HepG2 (cell line): ENCODE data around the gene WDCP. TPM values are rescaled to one million over a fixed set of nuclear protein-coding genes. Genes with fewer than 3 reads are reported as not detected.

ENCODE experiments used
- ARNT ChIP-seq: fragments of 450-650 bp; IDR thresholded peaks from 2 replicates; pipeline ENCODE4 v1.6.1; 2017
- CAMTA2 ChIP-seq: sonication (generic); formaldehyde crosslinking; IDR thresholded peaks from 2 replicates; pipeline ENCODE4 v1.4.0; 2020; ENCODE audit warnings: mild to moderate bottlenecking, missing genetic modification reagents, borderline replicate concordance
- CSRNP1 ChIP-seq: sonication (generic); formaldehyde crosslinking; IDR thresholded peaks from 2 replicates; pipeline ENCODE4 v1.8.1; 2023; ENCODE audit warnings: mild to moderate bottlenecking, missing genetic modification reagents
- EED ChIP-seq: sonication (generic); formaldehyde crosslinking; IDR thresholded peaks from 2 replicates; pipeline ENCODE4 v1.5.0; 2020; ENCODE audit warnings: mild to moderate bottlenecking, missing genetic modification reagents
- HBP1 ChIP-seq: IDR thresholded peaks from 2 replicates; pipeline ENCODE4 v1.6.1; 2016; ENCODE audit warnings: low read depth, control low read depth
- HNF4A ChIP-seq: sonication (generic); formaldehyde crosslinking; IDR thresholded peaks from 2 replicates; pipeline ENCODE4 v1.4.0; 2020; ENCODE audit warnings: missing genetic modification reagents
- HNRNPL ChIP-seq: fragments of 200-400 bp; formaldehyde crosslinking; IDR thresholded peaks from 2 replicates; pipeline ENCODE4 v1.6.1; 2017; ENCODE audit warnings: mild to moderate bottlenecking, low read depth, low read length
- IRF9 ChIP-seq: sonication (generic); formaldehyde crosslinking; IDR thresholded peaks from 2 replicates; pipeline ENCODE4 v1.8.0; 2022; ENCODE audit warnings: missing genetic modification reagents, mild to moderate bottlenecking, borderline replicate concordance
- MLLT10 ChIP-seq: sonication (generic); formaldehyde crosslinking; IDR thresholded peaks from 2 replicates; pipeline ENCODE4 v1.4.0; 2020; ENCODE audit warnings: missing genetic modification reagents
- NONO ChIP-seq, 2 experiments: fragments of 450-650 bp in 1 of 2; sonication (generic) in 1 of 2; formaldehyde crosslinking in 1 of 2; IDR thresholded peaks in 1 of 2; conservative IDR thresholded peaks in 1 of 2; 2 replicates each; pipeline versions ENCODE4 v1.6.1 to v1.8.0; 2017 to 2022; ENCODE audit warnings: mild to moderate bottlenecking in 1 of 2, missing genetic modification reagents in 1 of 2, moderate library complexity in 1 of 2
- RARG ChIP-seq: sonication (generic); formaldehyde crosslinking; IDR thresholded peaks from 2 replicates; pipeline ENCODE4 v1.4.0; 2020; ENCODE audit warnings: low read depth, mild to moderate bottlenecking, missing genetic modification reagents
- RFX1 ChIP-seq: fragments of 450-650 bp; IDR thresholded peaks from 2 replicates; pipeline ENCODE4 v1.6.1; 2017
- SRSF9 ChIP-seq: fragments of 200-400 bp; formaldehyde crosslinking; IDR thresholded peaks from 2 replicates; pipeline ENCODE4 v1.6.1; 2018; ENCODE audit warnings: borderline replicate concordance, mild to moderate bottlenecking, low read depth, low read length; ENCODE audit not compliant: insufficient read depth, poor library complexity, severe bottlenecking
- TRAFD1 ChIP-seq: sonication (generic); formaldehyde crosslinking; IDR thresholded peaks from 2 replicates; pipeline ENCODE4 v1.5.1; 2020; ENCODE audit warnings: missing genetic modification reagents, mild to moderate bottlenecking, borderline replicate concordance
- ZFP1 ChIP-seq: IDR thresholded peaks from 2 replicates; pipeline ENCODE4 v1.6.1; 2016
- ZNF121 ChIP-seq: sonication (generic); formaldehyde crosslinking; IDR thresholded peaks from 2 replicates; pipeline ENCODE4 v1.5.0; 2020; ENCODE audit warnings: mild to moderate bottlenecking, missing genetic modification reagents
- ZNF549 ChIP-seq: sonication (generic); formaldehyde crosslinking; IDR thresholded peaks from 2 replicates; pipeline ENCODE4 v1.5.0; 2020; ENCODE audit warnings: missing genetic modification reagents
- ZNF572 ChIP-seq: sonication (generic); formaldehyde crosslinking; IDR thresholded peaks from 2 replicates; pipeline ENCODE4 v1.5.1; 2020; ENCODE audit warnings: mild to moderate bottlenecking, missing genetic modification reagents
- ZNF607 ChIP-seq: sonication (generic); formaldehyde crosslinking; IDR thresholded peaks from 2 replicates; pipeline ENCODE4 v1.5.1; 2020; ENCODE audit warnings: missing genetic modification reagents, mild to moderate bottlenecking, borderline replicate concordance
- ZSCAN20 ChIP-seq: sonication (generic); formaldehyde crosslinking; IDR thresholded peaks from 2 replicates; pipeline ENCODE4 v1.4.0; 2020; ENCODE audit warnings: missing genetic modification reagents, mild to moderate bottlenecking, borderline replicate concordance
- polyA plus RNA-seq, 8 experiments: library from polyadenylated mRNA; depleted of rRNA in 3 of 8; stranded (reverse) in 7 of 8; unstranded in 1 of 8; fragments of >200 nt; fragmentation: Illumina TruSeq in 4 of 8; extraction: Trizol in 4 of 8; gene quantifications; 2 replicates each; pipeline versions ENCODE4 v1.2.1 to v1.2.3, GENCODE V29; 2011 to 2016; ENCODE audit warnings: low read depth in 4 of 8, missing spikeins in 1 of 8, mixed read lengths in 1 of 8; ENCODE audit not compliant: insufficient read depth in 1 of 8
- total RNA-seq, 5 experiments: library from RNA; depleted of rRNA; stranded (reverse); fragments of >200 nt; fragmentation: Illumina TruSeq; extraction: Trizol; gene quantifications; 2 replicates each; pipeline ENCODE4 v1.2.3, GENCODE V29; 2016; ENCODE audit warnings: low read depth in 1 of 5
- TF ChIP-seq, protein P1 (sequence below): sonication (generic); formaldehyde crosslinking; IDR thresholded peaks from 2 replicates; pipeline ENCODE4 v1.9.0; 2022; ENCODE audit warnings: low read depth, missing genetic modification reagents

The WDCP gene
- total and polyA plus RNA-seq, 2 of the 13 experiments (the other 11 are each of a cell fraction or from before 2014, with no cell fraction given) = 17.4 to 22.6 TPM

DNA sequence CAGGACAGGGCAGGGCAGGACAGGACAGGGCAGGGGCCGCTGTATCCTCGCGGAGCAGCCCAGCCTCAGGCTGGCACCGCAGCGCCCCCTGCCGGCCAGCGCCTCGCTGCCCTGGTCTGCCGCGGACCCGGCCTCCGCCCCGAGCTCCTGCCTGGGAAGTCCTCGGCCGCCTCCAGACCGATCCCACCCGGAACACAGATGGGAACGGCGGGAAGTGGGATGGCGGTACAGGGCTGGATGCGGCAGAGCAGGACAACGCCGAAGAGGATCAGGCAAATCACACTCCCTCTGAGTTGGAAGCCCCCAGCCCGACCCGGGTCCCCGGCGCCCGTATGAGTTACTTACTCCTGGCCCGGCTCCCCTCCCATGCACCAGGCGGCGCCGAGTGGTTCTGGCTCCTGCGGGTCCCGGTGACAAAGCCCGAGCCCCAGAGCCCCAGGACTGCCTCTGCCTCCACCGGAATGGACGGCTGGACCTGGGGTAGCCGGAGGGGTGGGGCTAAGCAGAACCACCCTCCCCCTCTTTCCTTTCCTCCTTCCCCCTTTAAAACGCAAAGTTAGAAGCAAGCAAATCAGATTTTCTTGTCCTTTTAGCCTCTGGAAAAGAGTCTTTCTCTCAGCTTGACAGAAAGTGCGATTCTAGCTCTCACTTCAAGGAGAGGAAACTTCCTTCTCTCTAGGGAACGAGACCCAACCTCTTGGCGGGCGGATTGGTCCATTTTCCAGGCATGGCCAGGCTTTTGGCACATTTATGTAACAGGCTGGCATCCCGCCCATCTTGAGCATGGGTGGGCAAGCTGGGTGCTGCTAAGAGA lies 37.4 kb upstream of the WDCP start, which contains the start of gene TP53I3 (continued):
- TF ChIP-seq HNRNPL (peak; percentile 89; the same call in 1 of the 2 replicates), ZNF121 (peak; percentile 73; the same call in 1 of the 2 replicates), NONO (IDR thresholded peaks at IDR 0.05) (no peak), NONO (CRISPR knock-in tag; conservative IDR thresholded peaks at IDR 0.05) (peak; percentile 95), ZNF549 (CRISPR knock-in tag) (no peak), ZSCAN20 (CRISPR knock-in tag) (peak; percentile 59; the same call in 1 of the 2 replicates), CSRNP1 (CRISPR knock-in tag) (peak; percentile 95), HBP1 (CRISPR knock-in tag) (no peak; the same call in 1 of the 2 replicates), ZFP1 (no peak), ARNT (no peak), SRSF9 (no peak), ZNF572 (CRISPR knock-in tag) (peak; percentile 80; the same call in 1 of the 2 replicates), TRAFD1 (CRISPR knock-in tag) (no peak), HNF4A (CRISPR knock-in tag) (no peak), CAMTA2 (CRISPR knock-in tag) (no peak; the same call in 1 of the 2 replicates), MLLT10 (CRISPR knock-in tag) (no peak), ZNF607 (CRISPR knock-in tag) (peak; percentile 40), EED (CRISPR knock-in tag) (peak; percentile 87; the same call in 1 of the 2 replicates), RFX1 (no peak), IRF9 (no peak; the same call in 1 of the 2 replicates), RARG (CRISPR knock-in tag) (no peak)
- TF ChIP-seq, protein P1, sequence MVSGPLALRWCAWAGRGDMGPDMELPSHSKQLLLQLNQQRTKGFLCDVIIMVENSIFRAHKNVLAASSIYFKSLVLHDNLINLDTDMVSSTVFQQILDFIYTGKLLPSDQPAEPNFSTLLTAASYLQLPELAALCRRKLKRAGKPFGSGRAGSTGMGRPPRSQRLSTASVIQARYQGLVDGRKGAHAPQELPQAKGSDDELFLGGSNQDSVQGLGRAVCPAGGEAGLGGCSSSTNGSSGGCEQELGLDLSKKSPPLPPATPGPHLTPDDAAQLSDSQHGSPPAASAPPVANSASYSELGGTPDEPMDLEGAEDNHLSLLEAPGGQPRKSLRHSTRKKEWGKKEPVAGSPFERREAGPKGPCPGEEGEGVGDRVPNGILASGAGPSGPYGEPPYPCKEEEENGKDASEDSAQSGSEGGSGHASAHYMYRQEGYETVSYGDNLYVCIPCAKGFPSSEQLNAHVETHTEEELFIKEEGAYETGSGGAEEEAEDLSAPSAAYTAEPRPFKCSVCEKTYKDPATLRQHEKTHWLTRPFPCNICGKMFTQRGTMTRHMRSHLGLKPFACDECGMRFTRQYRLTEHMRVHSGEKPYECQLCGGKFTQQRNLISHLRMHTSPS (CRISPR knock-in tag) = peak; percentile 90
